Gastrocnemius medialis (tissue), 4 donors: Measurements from ENCODE around the gene ABHD10. TPM values are rescaled to one million over a fixed set of nuclear protein-coding genes. Genes with fewer than 3 reads are reported as not detected.

Experiments
- ATAC-seq, 2 donors: fragments of 150-250 bp; one replicate each; pipeline ENCODE4 v1.9.1; 2016
- DNase-seq, 2 donors: peaks; one replicate each; pipeline ENCODE4 v3.0.0-alpha.2; 2019
- H3K27ac ChIP-seq, 4 donors: fragments of 200-600 bp; sonication (generic); 1 replicate in 1 of 4; 2 replicates in 3 of 4; pipeline ENCODE4 v1.5.1; 2016 to 2018; ENCODE audit warnings: mild to moderate bottlenecking in 2 of 4, moderate library complexity in 1 of 4
- H3K27me3 ChIP-seq, 3 donors: fragments of 200-600 bp; sonication (generic) in 2 of 3; 1 replicate in 1 of 3; 2 replicates in 2 of 3; pipeline versions ENCODE4 v1.5.1 to v1.6.0; 2016 to 2019; ENCODE audit warnings: mild to moderate bottlenecking in 1 of 3, moderate library complexity in 1 of 3
- H3K36me3 ChIP-seq, 2 donors: fragments of 200-600 bp; sonication (generic) in 1 of 2; one replicate each; pipeline ENCODE4 v1.5.1; 2017 to 2018
- H3K4me1 ChIP-seq, 2 donors: fragments of 200-600 bp; sonication (generic) in 1 of 2; one replicate each; pipeline ENCODE4 v1.5.1; 2016 to 2017; ENCODE audit warnings: mild to moderate bottlenecking in 2 of 2
- H3K4me3 ChIP-seq, 4 donors: fragments of 200-600 bp; sonication (generic) in 3 of 4; 1 replicate in 1 of 4; 2 replicates in 3 of 4; pipeline ENCODE4 v1.5.1; 2016 to 2019; ENCODE audit warnings: mild to moderate bottlenecking in 2 of 4
- H3K9me3 ChIP-seq, 3 donors: fragments of 200-600 bp; sonication (generic) in 2 of 3; 1 replicate in 1 of 3; 2 replicates in 2 of 3; pipeline ENCODE4 v1.5.1; 2016 to 2019
- POLR2A ChIP-seq, 2 donors: fragments of 450-650 bp; IDR thresholded peaks; one replicate each; pipeline ENCODE4 v1.6.1; 2017; ENCODE audit warnings: antibody characterized with exemption in 2 of 2, mild to moderate bottlenecking in 2 of 2, moderate library complexity in 2 of 2
- in situ Hi-C, 4 donors: fragments of 200-750 bp; cut with MboI; loops; one replicate each; pipeline versions ENCODE4 v1.15.0 to v1.8.0; 2017; ENCODE audit warnings: low sequenced_read_pairs in 4 of 4
- intact Hi-C: fragments of 100-400 bp; cut with DNase I; formaldehyde crosslinking; loops from one replicate; pipeline ENCODE4 v1.15.1; 2023; ENCODE audit warnings: low total_unique reads
- total RNA-seq, 4 donors: library from RNA; depleted of rRNA; stranded (reverse); fragments of >200 nt; gene quantifications; one replicate each; pipeline versions ENCODE4 v1.1.0 to v1.2.3, GENCODE V29; 2016
- TF ChIP-seq, protein P1 (sequence below), 5 experiments: fragments of 450-650 bp in 3 of 5; fragments of 200-600 bp in 2 of 5; sonication (generic) in 2 of 5; IDR thresholded peaks in 4 of 5; conservative IDR thresholded peaks in 1 of 5; 1 replicate in 4 of 5; 2 replicates in 1 of 5; pipeline ENCODE4 v1.5.1; 2016 to 2019; ENCODE audit warnings: antibody characterized with exemption in 5 of 5, mild to moderate bottlenecking in 3 of 5, moderate library complexity in 3 of 5

ABHD10 gene
- total RNA-seq, 4 donors from 2014 or later: 6.3 to 13.3 (median 9.0) TPM

DNA sequence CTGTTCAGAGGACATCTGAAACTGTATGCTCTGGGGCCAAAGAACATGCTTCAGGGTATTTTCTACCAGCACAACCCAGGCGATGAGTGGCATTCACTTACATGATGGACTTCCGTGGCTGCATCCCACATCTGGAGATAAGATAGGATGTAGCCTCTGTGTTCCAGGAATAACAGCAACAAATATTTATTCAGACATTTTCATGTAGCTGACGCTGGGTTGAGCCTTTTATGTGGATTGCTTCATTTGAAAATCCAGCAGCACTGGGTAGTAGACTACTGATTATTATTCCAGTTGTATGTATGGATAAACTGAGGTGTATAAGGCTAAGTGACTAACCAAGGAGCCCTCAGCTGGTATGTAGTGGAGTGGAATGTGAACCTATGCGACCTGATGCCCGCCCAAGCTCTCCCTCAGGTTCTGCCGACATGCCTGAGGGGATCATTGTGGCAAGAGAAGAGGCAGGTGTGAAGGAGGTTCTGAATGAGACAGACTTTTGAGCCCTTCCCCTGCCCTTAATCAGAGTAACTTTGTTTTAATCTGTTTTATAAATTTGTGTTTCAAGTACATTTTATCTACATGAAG lies 25.9 kb upstream of the ABHD10 start:
- no peak overlapping the region for H3K27ac ChIP-seq
- in situ Hi-C loops: no loop called here
- intact Hi-C loops: no loop called here
- H3K9me3 ChIP-seq: no peaks in the 10 kb centered on the region
- H3K36me3 ChIP-seq: no peaks in the 10 kb centered on the region
- no peak overlapping the region for H3K4me3 ChIP-seq
- ATAC-seq (no peak), DNase-seq (no peak)
- no peaks in the 10 kb centered on the region for H3K4me1 ChIP-seq
- TF ChIP-seq POLR2A (IDR thresholded peaks at IDR 0.05): no peak
- TF ChIP-seq, protein P1, sequence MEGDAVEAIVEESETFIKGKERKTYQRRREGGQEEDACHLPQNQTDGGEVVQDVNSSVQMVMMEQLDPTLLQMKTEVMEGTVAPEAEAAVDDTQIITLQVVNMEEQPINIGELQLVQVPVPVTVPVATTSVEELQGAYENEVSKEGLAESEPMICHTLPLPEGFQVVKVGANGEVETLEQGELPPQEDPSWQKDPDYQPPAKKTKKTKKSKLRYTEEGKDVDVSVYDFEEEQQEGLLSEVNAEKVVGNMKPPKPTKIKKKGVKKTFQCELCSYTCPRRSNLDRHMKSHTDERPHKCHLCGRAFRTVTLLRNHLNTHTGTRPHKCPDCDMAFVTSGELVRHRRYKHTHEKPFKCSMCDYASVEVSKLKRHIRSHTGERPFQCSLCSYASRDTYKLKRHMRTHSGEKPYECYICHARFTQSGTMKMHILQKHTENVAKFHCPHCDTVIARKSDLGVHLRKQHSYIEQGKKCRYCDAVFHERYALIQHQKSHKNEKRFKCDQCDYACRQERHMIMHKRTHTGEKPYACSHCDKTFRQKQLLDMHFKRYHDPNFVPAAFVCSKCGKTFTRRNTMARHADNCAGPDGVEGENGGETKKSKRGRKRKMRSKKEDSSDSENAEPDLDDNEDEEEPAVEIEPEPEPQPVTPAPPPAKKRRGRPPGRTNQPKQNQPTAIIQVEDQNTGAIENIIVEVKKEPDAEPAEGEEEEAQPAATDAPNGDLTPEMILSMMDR (IDR thresholded peaks at IDR 0.05 in 4 of 5, conservative IDR thresholded peaks at IDR 0.05 in 1 of 5): no peak
- H3K27me3 ChIP-seq: no peaks in the 10 kb centered on the region

DNA sequence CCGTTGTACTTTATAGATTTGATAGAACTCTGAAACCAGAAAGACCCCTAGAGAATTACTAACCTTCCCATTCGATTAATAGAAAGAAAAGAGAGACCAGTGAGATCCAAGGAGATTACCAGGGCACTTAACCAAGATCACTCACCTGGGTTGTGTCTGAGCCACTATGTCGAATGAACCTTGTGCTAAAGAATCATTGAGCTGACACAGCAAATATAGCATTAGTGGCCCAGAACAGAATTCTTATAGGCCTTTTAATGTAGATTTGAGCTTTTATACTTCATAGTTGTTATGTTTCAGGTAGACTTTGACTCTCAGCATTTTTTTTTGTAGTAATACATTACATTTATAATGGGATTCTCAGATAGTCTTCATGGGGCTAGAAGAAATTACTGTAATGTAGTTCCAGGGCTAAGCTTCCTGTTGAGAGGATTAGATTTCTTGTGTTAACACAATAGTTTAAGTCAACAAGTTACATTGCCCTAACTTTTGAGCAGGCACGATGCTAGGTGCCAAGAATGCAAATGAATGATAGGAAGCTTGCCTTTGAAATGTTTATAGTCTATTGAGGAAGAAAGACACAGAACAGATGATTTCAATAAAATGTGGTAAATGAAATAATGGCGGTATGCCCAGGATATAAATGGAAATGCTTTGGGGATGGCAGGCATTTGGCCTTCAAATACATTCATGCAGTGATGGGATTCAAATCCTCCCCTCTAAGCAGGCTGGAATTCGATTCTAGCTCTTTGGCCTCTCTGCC lies 24.4 kb upstream of the ABHD10 start:
- TF ChIP-seq, protein P1 (IDR thresholded peaks at IDR 0.05 in 4 of 5, conservative IDR thresholded peaks at IDR 0.05 in 1 of 5): no peak
- TF ChIP-seq POLR2A (IDR thresholded peaks at IDR 0.05): no peak
- intact Hi-C loops: no loop called here
- Histone ChIP-seq H3K36me3 (no peaks in the 10 kb centered on the region), H3K4me3 (no peak overlapping the region), H3K27me3 (no peaks in the 10 kb centered on the region), H3K4me1 (no peaks in the 10 kb centered on the region), H3K9me3 (no peaks in the 10 kb centered on the region), H3K27ac (no peak overlapping the region)
- in situ Hi-C loops: no loop called here
- no peak for DNase-seq
- no peak for ATAC-seq

DNA sequence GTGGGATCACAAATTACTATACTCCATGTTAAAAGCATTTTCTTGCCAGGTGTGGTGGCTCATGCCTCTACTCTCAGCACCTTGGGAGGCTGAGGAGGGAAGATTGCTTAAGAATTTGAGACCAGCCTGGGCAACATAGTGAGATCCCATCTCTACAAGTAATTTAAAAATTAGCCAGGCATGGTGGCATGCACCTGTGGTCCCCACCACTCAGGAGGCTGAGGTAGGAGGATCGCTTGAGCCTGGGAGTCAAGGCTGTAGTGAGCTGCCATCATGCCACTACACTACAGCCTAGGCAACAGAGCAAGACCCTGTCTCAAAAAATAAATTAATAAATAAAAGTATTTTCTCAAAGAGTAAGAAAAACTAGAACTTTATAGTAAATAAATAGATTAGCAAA lies 22.9 kb upstream of the ABHD10 start:
- DNase-seq: no peak
- H3K4me1 ChIP-seq: no peaks in the 10 kb centered on the region
- no peaks in the 10 kb centered on the region for H3K36me3 ChIP-seq
- intact Hi-C loops: no loop called here
- no peaks in the 10 kb centered on the region for H3K9me3 ChIP-seq
- no peak overlapping the region for H3K27ac ChIP-seq
- in situ Hi-C loops: no loop called here
- no peak for ATAC-seq
- no peaks in the 10 kb centered on the region for H3K27me3 ChIP-seq
- no peak overlapping the region for H3K4me3 ChIP-seq
- TF ChIP-seq POLR2A (IDR thresholded peaks at IDR 0.05): no peak
- TF ChIP-seq, protein P1 (IDR thresholded peaks at IDR 0.05 in 4 of 5, conservative IDR thresholded peaks at IDR 0.05 in 1 of 5): no peak

DNA sequence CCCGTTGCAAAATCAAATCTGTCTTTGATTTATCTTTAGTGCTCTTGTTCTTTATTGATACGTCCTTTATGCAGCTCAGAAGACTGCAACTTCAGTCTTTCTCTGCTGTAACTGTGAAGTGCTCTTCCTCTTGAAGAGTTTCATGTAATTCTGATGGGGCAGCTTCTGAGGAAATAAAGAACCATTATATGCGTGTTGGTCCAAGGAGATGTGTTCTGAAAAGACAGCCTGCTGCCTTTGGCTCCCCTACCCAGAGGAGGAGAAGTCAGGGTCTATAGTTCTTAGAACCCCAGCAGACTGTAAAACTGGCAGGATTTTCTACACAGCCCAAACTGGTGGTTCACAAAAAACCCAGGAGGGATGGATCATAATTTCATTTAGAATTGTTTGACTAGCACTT lies 22.4 kb upstream of the ABHD10 start:
- DNase-seq (no peak), ATAC-seq (no peak)
- TF ChIP-seq, protein P1 (IDR thresholded peaks at IDR 0.05 in 4 of 5, conservative IDR thresholded peaks at IDR 0.05 in 1 of 5): no peak
- no peak for TF ChIP-seq POLR2A (IDR thresholded peaks at IDR 0.05)
- Histone ChIP-seq H3K4me3 (no peak overlapping the region), H3K4me1 (no peaks in the 10 kb centered on the region), H3K36me3 (no peaks in the 10 kb centered on the region), H3K27me3 (no peaks in the 10 kb centered on the region), H3K9me3 (no peaks in the 10 kb centered on the region), H3K27ac (no peak overlapping the region)
- in situ Hi-C loops (no loop called here), intact Hi-C loops (no loop called here)
